GM18508 (cell line): Measurements from ENCODE around the gene FBXW5.

Source experiments
- ATAC-seq: cut with Tn5 transposase; IDR thresholded peaks from one replicate; pipeline ENCODE4 v1.9.1; 2021; ENCODE audit warnings: moderate number of reproducible peaks; ENCODE audit not compliant: insufficient read depth, unreplicated experiment

The FBXW5 gene

DNA sequence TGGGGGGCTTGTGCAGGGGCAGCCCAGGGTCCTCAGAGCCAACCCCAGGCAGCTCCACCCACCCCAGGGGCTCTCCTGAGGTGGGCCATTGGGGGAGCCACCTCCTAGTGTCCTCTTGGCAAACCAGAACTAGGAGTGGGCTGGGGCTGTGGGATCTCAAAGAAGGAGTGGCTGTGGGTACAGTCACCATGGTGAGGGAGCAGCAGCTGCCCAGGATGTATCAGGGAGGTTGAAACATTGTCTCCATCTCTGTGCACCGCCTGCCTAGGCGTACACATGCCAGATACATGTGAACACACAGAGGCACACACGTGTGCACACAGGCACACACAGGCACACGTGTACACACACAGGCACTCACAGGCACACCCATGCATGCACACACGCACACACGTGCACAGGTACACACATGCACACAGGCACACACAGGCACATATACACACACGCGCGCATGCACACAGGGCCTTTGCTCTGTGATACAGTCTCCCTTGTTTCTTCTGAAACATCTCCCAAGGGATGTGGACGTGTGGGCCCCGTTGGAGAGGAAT lies 18.2 kb upstream of the FBXW5 start:
- ATAC-seq: no peak

DNA sequence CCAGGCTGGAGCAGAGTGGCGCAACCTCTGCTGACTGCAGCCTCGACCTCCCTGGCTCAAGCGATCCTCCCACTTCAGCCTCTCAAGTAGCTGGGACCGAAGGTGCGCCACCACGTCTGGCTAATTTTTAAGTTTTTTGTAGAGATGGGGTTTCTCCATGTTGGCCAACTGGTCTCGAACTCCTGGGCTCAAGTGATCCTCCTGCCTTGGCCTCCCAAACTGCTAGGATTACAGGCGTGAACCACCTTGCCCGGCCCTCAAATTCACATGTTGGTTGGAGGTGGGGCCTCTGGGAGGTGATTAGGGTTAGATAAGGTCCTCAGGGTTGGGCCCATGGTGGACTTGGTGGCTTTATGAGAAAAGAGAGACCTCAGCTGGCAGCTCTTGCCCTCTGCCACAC lies 17.6 kb upstream of the FBXW5 start:
- no peak for ATAC-seq

GRCh38 chr9:136961279-136962065 lies 16.9 kb upstream of the FBXW5 start:
- ATAC-seq: no peak

DNA sequence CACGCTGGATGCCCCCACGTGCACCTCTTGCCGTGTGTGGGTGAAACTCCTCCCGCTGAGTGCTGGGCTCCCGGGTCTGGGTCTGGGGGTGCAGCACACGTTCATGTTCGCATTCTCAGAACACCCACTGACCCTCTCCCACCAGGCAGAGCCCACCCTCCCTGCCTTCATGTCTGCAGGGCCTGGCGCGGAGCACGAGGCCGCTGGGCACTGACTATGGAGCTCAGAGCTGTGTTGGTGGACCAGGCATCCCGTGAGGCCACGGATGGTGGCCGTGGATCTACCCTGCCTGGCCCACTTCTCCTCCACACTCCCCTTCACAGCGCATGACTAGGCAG lies 16.4 kb upstream of the FBXW5 start:
- ATAC-seq: no peak

- no peak for ATAC-seq
These were observed 15.8 kb upstream of the FBXW5 start for GRCh38 chr9:136960212-136960937.

DNA sequence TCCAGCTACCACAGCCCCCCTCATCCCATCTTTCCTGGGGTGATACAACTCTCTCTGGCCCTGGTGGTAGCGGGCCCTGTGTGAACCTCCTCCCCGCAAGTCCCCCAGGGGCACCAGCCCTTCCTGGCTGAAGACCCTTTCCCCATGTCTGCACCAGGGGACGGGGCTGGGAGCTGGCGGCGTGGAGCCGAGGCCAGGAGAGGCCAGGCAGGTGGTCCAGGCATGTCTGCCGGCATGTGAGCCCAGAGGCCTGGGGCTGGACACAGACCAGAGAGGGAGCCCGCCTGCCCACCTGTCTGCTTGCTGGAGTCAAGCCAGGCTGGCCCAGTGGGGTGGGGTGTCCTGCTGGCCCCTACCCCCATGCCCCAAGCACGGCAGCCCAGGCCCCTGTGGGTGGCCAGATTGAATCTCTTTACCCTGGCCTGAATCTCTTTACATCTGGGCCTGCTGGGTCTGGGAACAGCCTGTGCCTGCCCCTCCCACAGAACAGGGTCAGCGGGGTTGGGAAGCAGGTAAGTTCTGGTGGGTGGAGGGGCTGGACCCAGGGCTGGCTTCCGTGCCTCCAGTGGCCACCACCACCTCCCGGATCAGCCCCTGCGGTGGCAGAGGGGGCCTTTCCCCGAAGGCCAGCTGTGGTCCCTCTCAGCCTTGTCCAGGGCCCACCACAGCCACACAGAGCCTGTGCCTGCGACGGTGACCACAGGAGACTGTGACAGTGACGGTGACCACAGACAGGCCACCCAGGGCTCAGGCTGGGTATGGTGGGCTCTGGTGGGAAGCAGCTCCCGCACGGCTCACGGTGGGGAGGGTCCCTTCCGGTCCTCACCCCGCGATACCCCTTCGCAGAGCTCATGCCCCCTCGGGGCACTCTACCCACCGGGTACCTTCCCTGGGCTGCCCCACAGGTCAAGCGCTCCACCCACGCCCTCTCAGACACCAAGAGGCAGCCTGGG lies 14.6 kb upstream of the FBXW5 start:
- ATAC-seq: no peak

GRCh38 chr9:136958473-136958872 lies 13.9 kb upstream of the FBXW5 start:
- ATAC-seq: no peak

DNA sequence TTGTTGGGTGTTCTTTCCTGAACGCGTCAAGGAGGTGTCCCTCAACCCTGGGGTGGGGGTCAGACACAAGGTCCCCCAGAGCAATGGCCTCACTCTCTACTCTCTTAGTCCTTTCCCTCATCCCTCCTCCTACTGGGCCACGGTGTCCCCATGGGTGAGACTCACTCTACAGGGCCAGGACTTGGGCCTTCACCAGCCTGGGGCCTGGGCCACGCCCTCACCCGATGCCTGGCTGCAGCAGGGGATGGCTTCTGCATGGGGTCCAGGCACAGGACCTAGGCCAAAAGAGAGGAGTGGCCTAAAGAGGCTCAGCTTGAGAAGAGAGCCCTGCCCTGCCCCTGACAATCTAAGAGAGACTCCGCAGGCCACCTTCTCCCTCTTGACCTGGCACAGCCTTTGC lies 13.4 kb upstream of the FBXW5 start:
- ATAC-seq: no peak

- no peak for ATAC-seq
These were observed 12.9 kb upstream of the FBXW5 start for GRCh38 chr9:136957461-136957860.

GRCh38 chr9:136956604-136957003 lies 12.1 kb upstream of the FBXW5 start:
- ATAC-seq: no peak

- no peak for ATAC-seq
These were observed 11.4 kb upstream of the FBXW5 start for GRCh38 chr9:136955943-136956335.

- ATAC-seq: no peak
These were observed 10.8 kb upstream of the FBXW5 start for GRCh38 chr9:136955202-136955942.

DNA sequence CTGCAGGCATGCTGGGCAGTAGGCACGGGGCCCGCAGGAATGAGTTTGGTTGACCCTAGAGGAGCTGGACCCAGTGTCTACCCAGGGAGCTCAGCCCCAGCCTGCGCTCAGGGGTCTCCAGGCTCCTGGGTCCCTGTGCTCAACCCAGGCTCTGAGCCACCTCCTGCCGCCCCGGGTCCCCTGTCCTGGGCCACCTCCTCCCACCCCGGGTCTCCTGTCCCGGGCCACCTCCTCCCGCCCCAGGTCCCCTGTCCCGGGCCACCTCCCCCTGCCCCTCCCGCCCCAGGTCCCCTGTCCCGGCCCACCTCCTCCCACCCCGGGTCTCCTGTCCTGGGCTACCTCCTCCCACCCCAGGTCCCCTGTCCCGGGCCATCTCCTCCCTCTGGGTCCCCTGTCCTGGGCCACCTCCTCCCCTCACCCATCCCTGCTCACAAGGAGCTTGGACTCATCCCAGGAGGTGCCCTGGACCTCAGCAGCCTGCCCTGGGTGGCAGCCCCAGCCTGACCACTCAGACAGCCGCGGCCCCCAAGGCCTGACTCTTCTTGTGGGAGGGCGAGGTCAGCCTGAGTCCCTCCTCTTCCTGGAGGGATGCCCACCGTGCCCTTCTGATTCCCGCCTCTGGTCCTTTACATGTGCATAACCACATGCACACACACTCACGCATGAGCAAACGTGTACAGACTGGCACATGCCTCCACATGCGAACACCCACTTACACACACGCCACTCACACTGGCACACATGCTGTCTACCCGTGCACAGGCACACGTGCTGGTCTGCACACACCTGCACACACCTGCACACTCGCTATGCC lies 9.9 kb upstream of the FBXW5 start:
- no peak for ATAC-seq

- no peak for ATAC-seq
These were observed 9.3 kb upstream of the FBXW5 start for GRCh38 chr9:136953771-136954269.

- no peak for ATAC-seq
These were observed 8.6 kb upstream of the FBXW5 start for GRCh38 chr9:136952876-136953770.

DNA sequence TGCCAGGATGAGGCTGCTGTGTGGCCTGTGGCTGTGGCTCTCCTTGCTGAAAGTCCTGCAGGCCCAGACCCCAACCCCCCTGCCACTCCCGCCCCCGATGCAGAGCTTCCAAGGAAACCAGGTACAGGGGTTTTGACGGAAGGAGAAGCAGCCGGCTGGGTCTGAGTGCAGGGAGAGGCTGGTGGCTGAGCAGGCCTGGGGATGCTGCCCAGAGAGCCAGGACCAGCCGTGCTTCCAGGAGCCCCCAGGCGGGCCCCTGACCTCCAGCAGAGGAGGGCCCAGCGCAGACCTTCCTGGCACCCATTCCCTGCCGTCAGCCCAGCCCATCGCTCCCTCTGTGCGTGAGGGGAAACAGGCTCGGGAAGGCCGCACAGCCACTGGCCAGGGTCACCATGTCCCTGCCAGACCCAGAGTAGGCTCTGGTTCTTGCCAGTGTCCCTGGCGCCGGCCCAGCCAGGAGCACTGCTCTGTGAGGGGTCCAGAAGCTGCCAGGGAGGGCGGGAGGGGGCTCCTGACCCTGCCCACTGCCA lies 7.8 kb upstream of the FBXW5 start:
- ATAC-seq: no peak

- no peak for ATAC-seq
These were observed 7.2 kb upstream of the FBXW5 start, which contains the start of gene LCN12 for GRCh38 chr9:136951541-136952320. Gene LCN12, plus strand, starts transcription at chr9:136952273. Its CDS starts 55 bp downstream, at chr9:136952328.
